SH-SY5Y (cell line): Measurements from ENCODE around the gene TELO2.

Experiments used
- GATA2 ChIP-seq: IDR thresholded peaks from 2 replicates; pipeline ENCODE4 v1.6.1; 2011; ENCODE audit warnings: mild to moderate bottlenecking, low read depth, low read length
- GATA3 ChIP-seq: IDR thresholded peaks from 2 replicates; pipeline ENCODE4 v1.6.1; 2011; ENCODE audit warnings: low read depth, mild to moderate bottlenecking, low read length, moderate library complexity

The TELO2 gene

DNA sequence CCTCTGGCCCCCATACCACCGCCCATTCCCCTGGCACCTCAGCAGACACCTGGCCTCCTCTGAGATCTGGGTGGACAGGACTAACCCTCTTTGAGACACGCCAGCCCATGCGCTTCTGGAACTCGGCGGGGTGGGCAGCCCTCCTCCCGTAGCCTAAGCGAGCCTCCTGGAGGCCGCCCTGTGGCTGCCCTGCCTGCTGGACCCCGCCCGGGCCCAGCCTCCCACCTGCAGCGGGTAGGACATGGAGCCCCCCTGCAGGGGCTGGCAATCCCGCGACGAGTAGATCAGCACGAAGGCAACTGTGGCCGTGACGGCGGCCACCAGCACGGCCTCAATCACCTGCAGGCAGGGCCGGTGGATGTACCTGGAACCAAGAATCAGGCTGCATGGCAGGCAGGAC lies 40.6 kb upstream of the TELO2 start:
- no peak for TF ChIP-seq GATA3
- no peak for TF ChIP-seq GATA2

DNA sequence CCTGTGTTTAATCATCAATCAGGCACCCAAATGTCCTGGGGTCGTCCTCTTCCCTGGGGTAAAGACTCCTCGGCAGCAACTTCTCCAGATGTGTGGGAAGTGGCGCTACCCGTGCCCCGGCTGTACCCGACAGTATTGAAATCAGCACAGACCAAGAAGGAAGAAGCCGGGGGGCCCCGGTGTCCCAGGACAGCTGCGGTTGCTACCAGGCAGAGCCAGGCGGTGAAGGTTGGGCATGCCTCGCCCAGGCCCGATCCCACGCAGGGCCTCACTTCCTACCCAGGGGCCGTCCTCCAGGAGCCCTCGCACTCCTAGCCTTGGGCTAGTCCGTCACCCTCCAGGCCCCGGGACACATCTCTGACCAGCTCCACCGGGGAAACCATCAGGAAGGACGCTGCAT lies 39.8 kb upstream of the TELO2 start:
- TF ChIP-seq GATA3 (no peak), GATA2 (no peak)

DNA sequence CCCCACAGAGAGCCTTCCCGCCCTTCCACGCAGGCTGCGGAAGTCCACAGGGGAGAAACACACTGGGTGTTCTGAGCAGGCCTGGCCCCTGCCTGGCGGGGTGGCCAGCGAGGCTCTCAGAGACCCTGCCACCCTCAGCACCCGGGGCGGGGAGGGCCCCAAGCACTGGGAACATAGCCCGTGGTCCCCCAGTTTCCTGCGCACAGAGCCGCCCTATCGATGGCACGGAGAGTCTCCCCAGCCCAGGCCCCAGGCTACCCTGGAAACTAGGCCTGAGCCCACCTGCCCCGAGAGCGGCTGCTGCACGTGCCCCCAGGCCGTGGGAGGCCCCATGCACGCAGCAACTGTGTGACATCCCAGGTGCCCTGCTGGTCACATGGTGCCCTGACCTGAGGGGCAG lies 38.6 kb upstream of the TELO2 start:
- no peak for TF ChIP-seq GATA3
- TF ChIP-seq GATA2 = no peak

DNA sequence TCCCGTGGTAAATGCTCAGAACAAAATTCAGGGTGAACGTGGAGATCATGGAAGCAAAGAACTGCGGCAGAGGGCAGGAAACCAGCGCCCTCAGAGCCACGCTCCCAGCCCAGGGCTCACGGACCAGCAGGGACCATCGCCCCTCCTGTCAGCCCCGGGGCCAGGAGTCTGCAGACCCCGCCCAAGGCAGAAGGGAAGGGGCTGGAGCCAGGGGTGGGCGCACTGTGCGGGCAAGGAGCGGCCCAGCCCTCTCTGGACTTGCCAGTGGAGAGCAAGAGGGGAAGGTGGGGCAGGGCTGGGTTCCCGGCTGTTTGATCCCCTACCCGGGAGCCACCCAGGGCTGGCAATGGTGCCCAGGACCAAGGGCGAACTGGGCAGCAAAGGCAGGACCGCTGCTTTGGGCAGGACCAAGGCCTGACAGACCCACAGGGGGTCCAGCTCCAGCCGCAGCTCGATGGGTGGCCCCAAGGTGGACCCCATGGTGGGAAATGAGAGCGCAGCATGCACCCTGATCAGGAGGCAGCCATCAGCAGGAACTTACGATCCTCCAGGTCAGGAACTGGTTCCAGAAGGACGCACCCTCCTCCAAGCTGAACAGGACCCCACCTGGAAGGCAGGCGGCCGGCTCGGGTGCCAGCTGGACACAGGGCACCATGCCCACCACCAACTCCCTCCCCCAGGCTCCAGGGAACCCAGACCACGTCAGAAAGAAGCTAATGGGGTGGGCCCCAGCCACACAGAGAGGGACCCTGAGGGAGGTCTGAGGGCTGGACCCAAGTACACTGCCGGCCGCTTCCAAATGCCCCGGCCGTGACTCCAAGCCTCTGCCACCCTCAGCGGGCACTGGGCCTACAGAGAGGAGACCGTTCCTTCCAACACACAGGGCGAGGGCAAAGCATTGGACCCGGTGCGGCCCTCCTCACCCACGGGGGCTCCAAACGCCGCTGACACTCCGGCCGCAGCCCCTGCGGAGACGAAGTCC lies 37.7 kb upstream of the TELO2 start:
- no peak for TF ChIP-seq GATA2
- no peak for TF ChIP-seq GATA3

DNA sequence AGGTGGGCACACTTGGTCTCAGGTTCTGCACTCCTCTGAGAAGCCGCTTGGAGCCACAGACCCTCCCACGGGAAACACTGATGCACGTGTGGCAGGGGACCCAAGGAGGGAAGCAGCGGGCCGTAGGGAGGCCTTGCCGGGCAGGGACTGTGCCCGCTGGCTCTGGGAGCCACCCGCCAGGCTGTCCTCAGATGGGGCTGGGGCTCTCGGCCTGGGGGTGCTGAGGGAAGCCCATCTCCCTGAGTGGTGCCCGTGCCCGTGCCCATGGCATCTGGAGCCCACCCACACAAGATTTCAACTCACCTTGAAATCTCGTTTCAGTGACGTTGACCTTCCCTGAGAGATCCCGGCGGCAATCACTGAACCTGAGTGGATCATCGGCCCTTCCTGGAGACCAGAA lies 36.2 kb upstream of the TELO2 start:
- TF ChIP-seq GATA2 = no peak
- TF ChIP-seq GATA3 = no peak

DNA sequence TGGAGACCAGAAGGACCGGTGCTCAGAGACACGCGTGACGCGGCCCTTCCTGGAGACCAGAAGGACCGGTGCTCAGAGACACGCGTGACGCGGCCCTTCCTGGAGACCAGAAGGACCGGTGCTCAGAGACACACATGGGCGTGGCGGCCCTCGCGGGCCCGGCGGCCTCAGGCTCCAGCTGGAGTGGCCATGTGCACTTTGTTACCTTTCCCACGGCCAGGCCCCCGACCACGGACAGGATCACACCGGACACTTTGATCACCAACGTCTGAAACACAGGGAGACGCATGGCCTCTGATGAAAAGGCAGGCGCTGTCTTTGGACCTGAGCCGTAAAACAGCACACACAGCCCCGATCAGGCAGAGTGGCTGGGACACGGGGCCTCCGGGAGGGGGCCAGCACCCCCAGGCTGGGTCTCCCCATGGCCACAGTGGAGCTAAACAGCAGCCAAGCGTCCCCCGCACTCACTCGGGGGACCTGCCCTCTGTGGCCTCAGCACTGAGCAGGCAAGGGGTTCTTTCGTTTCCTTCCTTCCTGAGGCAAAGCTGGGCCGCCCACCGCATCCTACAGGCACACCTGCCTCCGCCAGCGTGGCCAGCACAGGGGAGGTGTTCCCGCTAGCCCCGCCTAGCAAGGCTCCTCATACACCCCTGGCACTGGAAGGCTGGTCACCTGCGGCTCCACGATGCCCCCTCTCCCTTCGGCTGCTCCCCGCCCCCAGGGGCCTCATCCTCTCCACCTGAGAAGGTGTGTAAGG lies 35.5 kb upstream of the TELO2 start:
- TF ChIP-seq GATA2 (no peak), GATA3 (no peak)

DNA sequence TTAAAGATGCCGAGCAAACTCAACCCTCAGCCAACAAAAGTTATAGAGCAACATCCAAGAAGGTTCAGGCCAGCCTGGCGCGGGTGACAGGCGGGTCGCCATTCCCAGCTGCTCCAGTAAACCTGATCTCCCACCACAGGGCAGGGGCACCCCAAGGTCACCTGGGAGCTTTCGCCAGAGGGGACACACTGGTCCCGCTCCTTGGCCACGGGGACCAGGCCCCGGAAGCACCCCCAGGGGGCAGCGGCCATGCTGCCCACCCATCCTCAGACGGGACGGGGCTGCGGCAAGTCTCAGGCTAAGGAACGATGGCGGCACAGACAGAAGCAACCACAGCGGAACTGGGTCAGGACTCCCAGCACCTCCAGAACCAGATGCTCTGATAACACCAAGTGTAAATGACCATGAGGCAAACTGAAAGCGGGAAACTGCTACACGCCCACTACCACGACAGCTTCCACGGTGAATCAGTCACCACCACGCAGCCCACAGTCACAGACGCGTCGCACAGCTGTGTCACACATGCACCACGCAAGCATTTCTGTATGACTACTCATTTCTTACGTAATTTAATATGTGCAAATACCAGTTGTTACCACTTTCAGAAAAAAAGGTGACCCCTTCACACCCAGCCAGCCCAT lies 34.7 kb upstream of the TELO2 start:
- TF ChIP-seq GATA2 (no peak), GATA3 (no peak)

DNA sequence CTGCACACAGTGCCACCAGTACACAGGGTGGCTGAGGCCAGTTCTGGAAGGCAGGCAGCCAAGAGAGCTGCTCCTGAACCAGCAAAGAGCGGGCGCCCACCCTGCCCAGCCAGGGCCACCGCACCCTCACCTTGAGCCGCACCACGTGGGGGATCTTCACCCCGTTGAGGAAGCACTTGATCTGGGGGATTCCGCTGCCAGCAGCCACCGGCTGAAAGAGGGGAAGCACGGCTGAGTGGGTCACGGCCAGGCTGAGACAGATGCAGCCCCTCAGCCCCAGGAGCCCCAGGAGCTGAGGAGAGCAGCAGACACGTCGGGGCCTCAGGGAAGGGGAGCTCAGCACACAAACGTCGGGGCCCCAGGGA lies 34.2 kb upstream of the TELO2 start:
- TF ChIP-seq GATA2 (no peak), GATA3 (no peak)

DNA sequence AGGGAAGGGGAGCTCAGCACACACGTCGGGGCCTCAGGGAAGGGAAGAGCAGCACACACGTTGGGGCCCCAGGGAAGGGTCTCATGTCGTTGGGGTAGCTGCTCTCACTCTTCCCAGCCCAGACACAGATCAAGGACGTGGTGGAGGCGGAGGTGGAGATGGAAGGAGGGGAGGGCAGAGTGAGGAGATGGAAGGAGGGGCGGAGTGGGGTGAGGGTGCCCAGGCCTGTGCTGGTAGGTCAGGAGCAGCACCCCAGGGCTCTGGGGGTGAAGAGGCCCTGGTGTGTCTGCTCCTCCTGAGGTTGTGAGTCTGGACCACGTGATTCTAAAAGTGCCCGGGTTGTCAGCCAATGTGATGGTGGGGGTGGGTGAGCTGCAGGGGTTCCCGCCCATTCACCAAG lies 33.2 kb upstream of the TELO2 start:
- TF ChIP-seq GATA2 (no peak), GATA3 (no peak)

DNA sequence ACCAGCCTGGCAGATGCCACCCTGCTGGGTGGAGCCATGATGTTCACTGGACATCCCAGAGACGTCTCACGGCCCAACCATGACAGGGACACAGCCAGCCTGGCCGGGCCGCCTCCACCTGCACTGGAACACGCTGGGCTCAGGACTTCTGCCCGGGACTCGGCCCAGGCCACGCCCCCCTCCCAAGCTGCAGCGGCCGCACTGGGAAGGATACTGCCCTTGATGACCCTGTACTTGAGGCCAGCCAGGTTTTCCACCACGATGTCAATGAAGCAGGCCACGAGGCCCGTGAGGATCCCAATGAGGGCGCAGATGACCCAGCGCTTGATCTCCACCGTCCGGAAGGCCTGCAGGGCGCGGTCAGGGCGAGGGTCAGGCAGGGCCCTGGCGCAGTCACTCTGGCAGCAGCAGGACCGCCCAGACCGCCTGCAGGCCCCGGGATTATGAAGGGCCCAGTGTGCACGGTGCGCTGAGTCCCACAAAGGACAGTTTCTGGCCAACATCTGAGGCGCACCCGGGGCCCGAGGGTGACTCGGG lies 32.5 kb upstream of the TELO2 start:
- TF ChIP-seq GATA3 = no peak
- TF ChIP-seq GATA2 = no peak

DNA sequence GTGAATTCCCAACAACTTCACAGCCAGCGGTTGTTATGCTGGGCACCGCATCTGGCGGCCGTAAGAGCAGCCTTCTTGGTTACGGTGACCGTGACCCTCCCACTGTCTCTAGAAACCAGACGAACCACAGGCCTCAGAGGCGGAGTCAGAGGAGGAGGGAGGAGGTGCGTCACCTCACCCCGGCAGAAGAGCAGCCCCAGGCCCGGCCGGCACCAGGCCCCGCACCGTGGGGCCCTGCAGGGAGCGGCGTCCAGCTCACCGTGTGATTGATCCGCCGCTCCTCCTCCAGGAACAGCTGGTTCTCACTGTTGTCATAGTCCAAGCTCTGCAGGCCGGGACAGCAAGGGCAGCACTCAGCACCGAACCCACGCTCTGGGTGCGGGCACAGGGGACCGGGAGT lies 32.0 kb upstream of the TELO2 start:
- TF ChIP-seq GATA3 = no peak
- TF ChIP-seq GATA2 = no peak

DNA sequence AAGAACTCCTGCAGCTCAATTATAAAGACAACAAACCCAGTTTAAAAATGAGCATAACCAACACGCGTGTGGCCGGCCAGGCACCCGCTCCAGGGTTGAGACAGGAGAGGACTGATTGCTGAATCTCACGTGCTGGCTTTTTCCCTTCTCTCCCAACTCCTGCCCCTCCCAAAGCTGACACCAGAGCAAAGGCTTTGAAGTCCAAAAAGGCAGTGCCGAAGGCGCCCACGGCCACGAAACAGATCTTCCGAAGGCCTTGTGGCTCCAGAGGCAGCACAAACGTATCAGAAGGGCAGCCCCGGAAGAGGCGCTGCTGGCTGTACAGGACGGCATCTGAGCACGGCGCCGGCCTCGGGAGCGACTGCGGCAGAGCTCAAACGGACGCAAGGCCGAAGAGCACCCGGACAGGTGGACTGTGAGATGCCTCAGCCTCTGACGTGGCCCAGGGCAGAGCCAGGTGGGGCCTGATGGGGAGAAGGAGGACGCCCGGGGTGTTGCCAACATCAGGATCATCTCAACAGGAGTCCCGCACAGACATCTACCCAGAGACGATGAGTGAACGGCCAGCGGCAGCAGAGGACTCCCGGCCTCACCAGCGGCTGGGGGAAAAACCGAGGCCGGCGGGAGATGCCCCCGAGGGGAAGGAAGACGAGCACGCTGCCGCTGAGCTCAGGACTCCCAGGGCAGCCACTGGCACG lies 28.8 kb upstream of the TELO2 start:
- TF ChIP-seq GATA2 = no peak
- no peak for TF ChIP-seq GATA3

DNA sequence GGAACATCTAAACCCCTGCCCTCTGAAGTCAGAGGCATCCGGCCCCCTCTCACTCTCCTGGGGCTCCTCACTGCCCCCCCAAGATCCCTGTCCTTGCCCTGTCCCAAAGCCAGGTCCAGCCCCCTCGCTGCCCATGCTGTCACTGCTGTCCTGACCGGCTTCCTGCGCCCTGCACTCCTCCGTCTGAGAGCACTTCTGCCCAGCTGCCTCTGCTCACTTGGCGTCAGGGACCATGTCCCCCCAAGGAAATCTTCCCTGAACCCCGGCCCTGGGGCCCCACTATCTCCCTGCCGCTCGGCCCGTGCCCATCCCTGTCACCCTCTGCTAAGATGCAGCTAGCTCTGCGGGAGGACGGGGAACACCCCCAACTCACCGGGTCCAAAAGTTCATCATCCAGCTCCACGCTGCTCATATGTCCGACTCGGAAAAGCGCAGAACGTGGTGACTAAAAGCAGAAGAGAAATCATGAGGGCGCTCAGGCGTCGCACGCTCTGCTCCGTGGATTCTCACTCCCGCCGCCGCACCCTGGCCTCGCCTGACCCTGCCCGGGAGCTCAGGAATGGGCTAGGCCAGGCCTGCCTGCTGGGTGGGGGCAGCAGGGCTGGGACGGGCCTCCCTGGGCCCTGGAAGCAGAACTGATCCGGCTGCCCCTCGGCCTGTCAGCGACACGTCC lies 28.1 kb upstream of the TELO2 start:
- no peak for TF ChIP-seq GATA3
- TF ChIP-seq GATA2 = no peak
